ENCODE data around the gene ULBP3.

DNA sequence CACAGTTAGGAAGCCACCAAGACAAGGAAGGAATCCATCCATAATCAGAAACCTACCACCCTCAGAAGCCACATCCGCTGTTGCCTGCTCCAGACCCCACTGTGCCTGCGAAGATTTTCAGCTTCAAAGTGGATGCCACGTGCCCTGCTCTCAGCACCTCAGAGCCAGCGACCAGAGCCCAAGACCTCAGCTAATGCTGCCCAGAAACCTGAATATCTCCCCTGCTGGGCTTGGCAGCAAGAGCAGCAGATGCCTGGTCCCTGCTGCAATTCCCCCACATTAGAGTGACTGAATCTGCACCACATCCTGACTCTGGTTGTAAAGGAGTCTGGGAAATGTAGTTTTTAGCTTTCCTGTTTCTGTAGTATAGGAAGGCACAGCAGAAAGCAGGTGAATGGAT lies 10.7 kb upstream of the ULBP3 start:
- TF ChIP-seq, protein P1, sequence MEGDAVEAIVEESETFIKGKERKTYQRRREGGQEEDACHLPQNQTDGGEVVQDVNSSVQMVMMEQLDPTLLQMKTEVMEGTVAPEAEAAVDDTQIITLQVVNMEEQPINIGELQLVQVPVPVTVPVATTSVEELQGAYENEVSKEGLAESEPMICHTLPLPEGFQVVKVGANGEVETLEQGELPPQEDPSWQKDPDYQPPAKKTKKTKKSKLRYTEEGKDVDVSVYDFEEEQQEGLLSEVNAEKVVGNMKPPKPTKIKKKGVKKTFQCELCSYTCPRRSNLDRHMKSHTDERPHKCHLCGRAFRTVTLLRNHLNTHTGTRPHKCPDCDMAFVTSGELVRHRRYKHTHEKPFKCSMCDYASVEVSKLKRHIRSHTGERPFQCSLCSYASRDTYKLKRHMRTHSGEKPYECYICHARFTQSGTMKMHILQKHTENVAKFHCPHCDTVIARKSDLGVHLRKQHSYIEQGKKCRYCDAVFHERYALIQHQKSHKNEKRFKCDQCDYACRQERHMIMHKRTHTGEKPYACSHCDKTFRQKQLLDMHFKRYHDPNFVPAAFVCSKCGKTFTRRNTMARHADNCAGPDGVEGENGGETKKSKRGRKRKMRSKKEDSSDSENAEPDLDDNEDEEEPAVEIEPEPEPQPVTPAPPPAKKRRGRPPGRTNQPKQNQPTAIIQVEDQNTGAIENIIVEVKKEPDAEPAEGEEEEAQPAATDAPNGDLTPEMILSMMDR (IDR thresholded peaks at IDR 0.05; ENCODE audit: insufficient read depth, low read length, poor library complexity, severe bottlenecking): no peak
- no peak for TF ChIP-seq EZH2phosphoT487 (conservative IDR thresholded peaks at IDR 0.05; ENCODE audit: low read length)
